ENCODE data around the gene PATL1. TPM values are rescaled to one million over a fixed set of nuclear protein-coding genes. Genes with fewer than 3 reads are reported as not detected.
A peak's percentile ranks its signal among the peaks of the same experiment; 100 is the strongest.

PATL1 gene
- polyA plus RNA-seq, 2 of the 4 experiments (the other 2 are of a cell fraction) = 40.6 to 61.4 TPM

DNA sequence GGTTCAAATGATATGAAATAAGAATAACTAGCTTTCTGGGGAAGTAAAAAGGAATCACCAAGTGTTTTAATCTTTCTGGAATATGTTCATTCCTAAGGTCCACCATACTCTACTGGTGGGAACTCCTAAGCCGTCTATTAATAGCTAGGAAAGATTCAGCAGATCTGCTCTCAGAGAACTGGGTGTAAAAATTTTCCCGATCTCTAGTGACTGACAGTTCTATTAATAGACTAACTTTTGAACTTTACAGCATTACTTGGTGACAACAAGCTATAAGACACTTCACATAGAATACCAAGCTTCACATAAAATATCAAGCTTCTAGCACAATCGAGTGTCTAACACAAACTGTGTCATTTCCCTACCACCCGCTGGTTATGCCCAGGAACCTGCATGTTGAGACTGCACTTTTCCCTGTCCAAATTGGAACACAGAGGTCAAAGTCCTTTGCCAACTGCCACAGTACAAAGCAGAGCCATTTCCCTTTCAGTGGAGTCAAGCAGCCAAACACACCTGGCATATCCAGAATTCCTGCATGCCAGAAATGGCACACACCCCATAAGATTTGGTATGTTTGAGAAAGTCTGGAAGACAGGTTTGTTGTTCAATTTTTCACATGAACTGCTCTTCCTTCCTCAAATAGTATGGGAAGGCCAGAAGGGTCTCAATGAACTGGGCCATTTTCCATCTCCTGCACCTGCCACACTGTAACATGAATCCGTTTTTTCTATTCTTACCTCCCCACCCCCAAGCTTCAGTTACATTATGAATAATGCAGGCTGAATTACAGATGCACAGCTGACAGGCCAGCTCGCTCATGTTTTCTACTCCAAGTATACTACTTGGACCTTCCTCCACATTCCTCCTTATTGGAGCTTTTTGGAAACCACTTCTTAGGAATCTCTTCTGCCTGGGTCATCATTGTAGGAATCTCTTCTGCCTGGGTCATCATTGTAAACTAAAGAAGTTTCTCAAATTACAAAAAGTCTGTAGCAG, 57.0 kb downstream of the PATL1 start:
- DNase-seq (ENCODE audit: low read depth in 1 of 2, low spot score in 1 of 2) (no peak), ATAC-seq (no peak), FAIRE-seq (no peak)
- POLR2A ChIA-PET = no interaction called here
- no peak overlapping the region for H3K4me3 ChIP-seq
- no peak overlapping the region for H3K27ac ChIP-seq
- peaks cover 29% of the 10 kb centered on the region; the same call in 2 of the 3 replicates for H3K4me1 ChIP-seq
- CTCF ChIA-PET = interaction anchor here (0.8 to 1.3 kb wide), 2 partner anchors 30 to 75 kb away, joined by 5 read pairs; no protein-coding TSS in a partner anchor
- H3K9me3 ChIP-seq = no peaks in the 10 kb centered on the region
- H3K4me2 ChIP-seq = peak overlapping the region; percentile 13; the same call in 2 of the 3 replicates
- TF ChIP-seq HDAC2 (IDR thresholded peaks at IDR 0.05) (no peak), HOXA7 (CRISPR knock-in tag; IDR thresholded peaks at IDR 0.05) (no peak), CBX2 (IDR thresholded peaks at IDR 0.05; ENCODE audit: borderline replicate concordance, low read depth) (no peak), MYC (IDR thresholded peaks at IDR 0.05; ENCODE audit: borderline replicate concordance, low read length) (no peak), CEBPB (IDR thresholded peaks at IDR 0.05) (no peak), RAD21 (conservative IDR thresholded peaks at IDR 0.05 in 1 of 2, IDR thresholded peaks at IDR 0.05 in 1 of 2) (no peak), MAFK (IDR thresholded peaks at IDR 0.05; ENCODE audit: partially characterized antibody) (no peak), EP300 (IDR thresholded peaks at IDR 0.05) (no peak), TP53 (CRISPR knock-in tag; IDR thresholded peaks at IDR 0.05) (no peak), POLR2A (IDR thresholded peaks at IDR 0.05; ENCODE audit: low read length) (no peak), NFE2L2 (conservative IDR thresholded peaks at IDR 0.05; ENCODE audit: low read length) (no peak), RNF2 (IDR thresholded peaks at IDR 0.05; ENCODE audit: borderline replicate concordance, low read depth) (no peak), GATA3 (IDR thresholded peaks at IDR 0.05; ENCODE audit: borderline replicate concordance) (no peak), NR3C1 (IDR thresholded peaks at IDR 0.05) (no peak), ESRRA (IDR thresholded peaks at IDR 0.05; ENCODE audit: borderline replicate concordance, low read length) (no peak), POLR2AphosphoS2 (conservative IDR thresholded peaks at IDR 0.05; ENCODE audit: low read length) (no peak)
- TF ChIP-seq, protein P1, sequence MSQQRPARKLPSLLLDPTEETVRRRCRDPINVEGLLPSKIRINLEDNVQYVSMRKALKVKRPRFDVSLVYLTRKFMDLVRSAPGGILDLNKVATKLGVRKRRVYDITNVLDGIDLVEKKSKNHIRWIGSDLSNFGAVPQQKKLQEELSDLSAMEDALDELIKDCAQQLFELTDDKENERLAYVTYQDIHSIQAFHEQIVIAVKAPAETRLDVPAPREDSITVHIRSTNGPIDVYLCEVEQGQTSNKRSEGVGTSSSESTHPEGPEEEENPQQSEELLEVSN (IDR thresholded peaks at IDR 0.05; ENCODE audit: borderline replicate concordance, low read depth) = no peak
- TF ChIP-seq, protein P2, sequence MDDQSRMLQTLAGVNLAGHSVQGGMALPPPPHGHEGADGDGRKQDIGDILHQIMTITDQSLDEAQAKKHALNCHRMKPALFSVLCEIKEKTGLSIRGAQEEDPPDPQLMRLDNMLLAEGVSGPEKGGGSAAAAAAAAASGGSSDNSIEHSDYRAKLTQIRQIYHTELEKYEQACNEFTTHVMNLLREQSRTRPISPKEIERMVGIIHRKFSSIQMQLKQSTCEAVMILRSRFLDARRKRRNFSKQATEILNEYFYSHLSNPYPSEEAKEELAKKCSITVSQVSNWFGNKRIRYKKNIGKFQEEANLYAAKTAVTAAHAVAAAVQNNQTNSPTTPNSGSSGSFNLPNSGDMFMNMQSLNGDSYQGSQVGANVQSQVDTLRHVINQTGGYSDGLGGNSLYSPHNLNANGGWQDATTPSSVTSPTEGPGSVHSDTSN (IDR thresholded peaks at IDR 0.05) = no peak
- TF ChIP-seq, protein P3, sequence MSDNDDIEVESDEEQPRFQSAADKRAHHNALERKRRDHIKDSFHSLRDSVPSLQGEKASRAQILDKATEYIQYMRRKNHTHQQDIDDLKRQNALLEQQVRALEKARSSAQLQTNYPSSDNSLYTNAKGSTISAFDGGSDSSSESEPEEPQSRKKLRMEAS (IDR thresholded peaks at IDR 0.05) = no peak
- WGBS (ENCODE audit: missing lambda C conversion rate) = 80% methylated on average over 6 of the region's 6 CpGs

DNA sequence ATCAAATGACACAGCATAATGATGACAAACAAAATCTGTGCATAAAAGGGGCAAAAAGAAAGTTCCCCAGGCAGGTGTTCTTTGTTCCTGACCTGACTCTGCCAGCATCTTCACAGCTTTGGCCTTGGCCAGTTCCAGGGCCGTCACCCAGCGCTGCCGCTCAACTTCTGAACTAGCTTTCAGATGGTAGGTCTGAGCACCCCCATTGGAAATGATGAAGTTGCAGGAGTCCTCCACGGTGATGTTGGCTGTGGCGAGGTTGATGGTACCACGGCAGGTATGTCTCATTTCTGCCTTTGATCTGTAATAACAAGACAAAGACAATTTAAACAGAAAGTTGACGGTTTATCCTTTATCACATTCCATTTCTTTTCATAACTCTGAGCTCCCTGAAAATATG, 58.5 kb downstream of the PATL1 start:
- ATAC-seq (no peak), DNase-seq (ENCODE audit: low read depth in 1 of 2, low spot score in 1 of 2) (no peak), FAIRE-seq (no peak)
- CTCF ChIA-PET = interaction anchor here (0.9 kb wide), 1 partner anchor 45 kb away, joined by 3 read pairs; no protein-coding TSS in a partner anchor
- no peak overlapping the region for H3K4me2 ChIP-seq
- WGBS (ENCODE audit: missing lambda C conversion rate) = 95% methylated on average over 7 of the region's 7 CpGs
- no peak overlapping the region for H3K4me3 ChIP-seq
- H3K4me1 ChIP-seq = peaks cover 29% of the 10 kb centered on the region; the same call in 2 of the 3 replicates
- no peak for TF ChIP-seq KDM1A (IDR thresholded peaks at IDR 0.05; ENCODE audit: low read depth)
- TF ChIP-seq, protein P4, sequence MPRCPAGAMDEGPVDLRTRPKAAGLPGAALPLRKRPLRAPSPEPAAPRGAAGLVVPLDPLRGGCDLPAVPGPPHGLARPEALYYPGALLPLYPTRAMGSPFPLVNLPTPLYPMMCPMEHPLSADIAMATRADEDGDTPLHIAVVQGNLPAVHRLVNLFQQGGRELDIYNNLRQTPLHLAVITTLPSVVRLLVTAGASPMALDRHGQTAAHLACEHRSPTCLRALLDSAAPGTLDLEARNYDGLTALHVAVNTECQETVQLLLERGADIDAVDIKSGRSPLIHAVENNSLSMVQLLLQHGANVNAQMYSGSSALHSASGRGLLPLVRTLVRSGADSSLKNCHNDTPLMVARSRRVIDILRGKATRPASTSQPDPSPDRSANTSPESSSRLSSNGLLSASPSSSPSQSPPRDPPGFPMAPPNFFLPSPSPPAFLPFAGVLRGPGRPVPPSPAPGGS (IDR thresholded peaks at IDR 0.05) = no peak
- TF ChIP-seq RAD21 (conservative IDR thresholded peaks at IDR 0.05 in 1 of 2, IDR thresholded peaks at IDR 0.05 in 1 of 2) = no peak
- TF ChIP-seq, protein P5, sequence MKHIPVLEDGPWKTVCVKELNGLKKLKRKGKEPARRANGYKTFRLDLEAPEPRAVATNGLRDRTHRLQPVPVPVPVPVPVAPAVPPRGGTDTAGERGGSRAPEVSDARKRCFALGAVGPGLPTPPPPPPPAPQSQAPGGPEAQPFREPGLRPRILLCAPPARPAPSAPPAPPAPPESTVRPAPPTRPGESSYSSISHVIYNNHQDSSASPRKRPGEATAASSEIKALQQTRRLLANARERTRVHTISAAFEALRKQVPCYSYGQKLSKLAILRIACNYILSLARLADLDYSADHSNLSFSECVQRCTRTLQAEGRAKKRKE (CRISPR knock-in tag; IDR thresholded peaks at IDR 0.05; ENCODE audit: low read depth) = no peak
- TF ChIP-seq CBX8 (IDR thresholded peaks at IDR 0.05) = no peak
- TF ChIP-seq RFX5 (IDR thresholded peaks at IDR 0.05) = no peak
- no peak for TF ChIP-seq PHF8 (IDR thresholded peaks at IDR 0.05; ENCODE audit: borderline replicate concordance, low read depth)
- TF ChIP-seq, protein P6, sequence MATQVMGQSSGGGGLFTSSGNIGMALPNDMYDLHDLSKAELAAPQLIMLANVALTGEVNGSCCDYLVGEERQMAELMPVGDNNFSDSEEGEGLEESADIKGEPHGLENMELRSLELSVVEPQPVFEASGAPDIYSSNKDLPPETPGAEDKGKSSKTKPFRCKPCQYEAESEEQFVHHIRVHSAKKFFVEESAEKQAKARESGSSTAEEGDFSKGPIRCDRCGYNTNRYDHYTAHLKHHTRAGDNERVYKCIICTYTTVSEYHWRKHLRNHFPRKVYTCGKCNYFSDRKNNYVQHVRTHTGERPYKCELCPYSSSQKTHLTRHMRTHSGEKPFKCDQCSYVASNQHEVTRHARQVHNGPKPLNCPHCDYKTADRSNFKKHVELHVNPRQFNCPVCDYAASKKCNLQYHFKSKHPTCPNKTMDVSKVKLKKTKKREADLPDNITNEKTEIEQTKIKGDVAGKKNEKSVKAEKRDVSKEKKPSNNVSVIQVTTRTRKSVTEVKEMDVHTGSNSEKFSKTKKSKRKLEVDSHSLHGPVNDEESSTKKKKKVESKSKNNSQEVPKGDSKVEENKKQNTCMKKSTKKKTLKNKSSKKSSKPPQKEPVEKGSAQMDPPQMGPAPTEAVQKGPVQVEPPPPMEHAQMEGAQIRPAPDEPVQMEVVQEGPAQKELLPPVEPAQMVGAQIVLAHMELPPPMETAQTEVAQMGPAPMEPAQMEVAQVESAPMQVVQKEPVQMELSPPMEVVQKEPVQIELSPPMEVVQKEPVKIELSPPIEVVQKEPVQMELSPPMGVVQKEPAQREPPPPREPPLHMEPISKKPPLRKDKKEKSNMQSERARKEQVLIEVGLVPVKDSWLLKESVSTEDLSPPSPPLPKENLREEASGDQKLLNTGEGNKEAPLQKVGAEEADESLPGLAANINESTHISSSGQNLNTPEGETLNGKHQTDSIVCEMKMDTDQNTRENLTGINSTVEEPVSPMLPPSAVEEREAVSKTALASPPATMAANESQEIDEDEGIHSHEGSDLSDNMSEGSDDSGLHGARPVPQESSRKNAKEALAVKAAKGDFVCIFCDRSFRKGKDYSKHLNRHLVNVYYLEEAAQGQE (IDR thresholded peaks at IDR 0.05) = no peak
- TF ChIP-seq, protein P7, sequence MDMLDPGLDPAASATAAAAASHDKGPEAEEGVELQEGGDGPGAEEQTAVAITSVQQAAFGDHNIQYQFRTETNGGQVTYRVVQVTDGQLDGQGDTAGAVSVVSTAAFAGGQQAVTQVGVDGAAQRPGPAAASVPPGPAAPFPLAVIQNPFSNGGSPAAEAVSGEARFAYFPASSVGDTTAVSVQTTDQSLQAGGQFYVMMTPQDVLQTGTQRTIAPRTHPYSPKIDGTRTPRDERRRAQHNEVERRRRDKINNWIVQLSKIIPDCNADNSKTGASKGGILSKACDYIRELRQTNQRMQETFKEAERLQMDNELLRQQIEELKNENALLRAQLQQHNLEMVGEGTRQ (IDR thresholded peaks at IDR 0.05) = no peak
- POLR2A ChIA-PET = no interaction called here
- H3K27ac ChIP-seq = no peak overlapping the region
- no peaks in the 10 kb centered on the region for H3K9me3 ChIP-seq
